NCI-H187 treated with DMSO at 0.1 percent for 48 hours (cell line): ENCODE results near the gene CYBB.

Source experiments
- DNase-seq: peaks from one replicate; lab custom pipeline; 2025; lab: John Stamatoyannopoulos, UW

Gene CYBB

GRCh38 chrX:37786624-37787422 lies 7.0 kb downstream of the CYBB start:
- no peak for DNase-seq

- DNase-seq, result no peak
These were observed 7.6 kb downstream of the CYBB start for GRCh38 chrX:37787423-37787869.

GRCh38 chrX:37796310-37796709 lies 16.5 kb downstream of the CYBB start:
- DNase-seq, result no peak

- DNase-seq, result no peak
These were observed 16.9 kb downstream of the CYBB start for GRCh38 chrX:37796805-37797204.

GRCh38 chrX:37799936-37800335 lies 20.1 kb downstream of the CYBB start:
- DNase-seq, result no peak

GRCh38 chrX:37800717-37801116 lies 20.9 kb downstream of the CYBB start:
- no peak for DNase-seq

GRCh38 chrX:37802028-37802427 lies 22.2 kb downstream of the CYBB start:
- DNase-seq, result no peak

- no peak for DNase-seq
These were observed 23.2 kb downstream of the CYBB start for GRCh38 chrX:37803057-37803456.

- no peak for DNase-seq
These were observed 30.1 kb downstream of the CYBB start for GRCh38 chrX:37809970-37810369.

GRCh38 chrX:37812110-37812509 lies 32.3 kb downstream of the CYBB start:
- DNase-seq, result no peak

GRCh38 chrX:37813570-37813969 lies 33.7 kb downstream of the CYBB start:
- no peak for DNase-seq

- no peak for DNase-seq
These were observed 35.5 kb downstream of the CYBB start for GRCh38 chrX:37815366-37815765.

GRCh38 chrX:37816766-37817165 lies 36.9 kb downstream of the CYBB start:
- DNase-seq, result no peak

- no peak for DNase-seq
These were observed 37.3 kb downstream of the CYBB start for GRCh38 chrX:37817176-37817575.

GRCh38 chrX:37817579-37817978 lies 37.7 kb downstream of the CYBB start:
- DNase-seq, result no peak

- no peak for DNase-seq
These were observed 38.2 kb downstream of the CYBB start for GRCh38 chrX:37818031-37818430.

- no peak for DNase-seq
These were observed 40.8 kb downstream of the CYBB start for GRCh38 chrX:37820646-37821045.

GRCh38 chrX:37824491-37825214 lies 44.8 kb downstream of the CYBB start:
- no peak for DNase-seq

GRCh38 chrX:37825215-37825842 lies 45.5 kb downstream of the CYBB start:
- DNase-seq, result no peak

- no peak for DNase-seq
These were observed 49.9 kb downstream of the CYBB start for GRCh38 chrX:37829721-37830120.

GRCh38 chrX:37830371-37830770 lies 50.5 kb downstream of the CYBB start:
- no peak for DNase-seq

- no peak for DNase-seq
These were observed 55.1 kb downstream of the CYBB start for GRCh38 chrX:37834937-37835336.

- no peak for DNase-seq
These were observed 61.1 kb downstream of the CYBB start for GRCh38 chrX:37840931-37841330.
